ENCODE measurements around the gene HECTD4.

HECTD4 gene

GRCh38 chr12:112381883-112382796 is at the start of gene HECTD4:
HECTD4 (minus strand) TSS chr12:112382431; CDS start chr12:112382128, 303 bp downstream.
- H3K4me1 ChIP-seq, result no peaks in the 10 kb centered on the region
- peaks cover 34% of the 10 kb centered on the region for H3K79me2 ChIP-seq
- H3K27me3 ChIP-seq (ENCODE audit: control insufficient read depth, insufficient read depth, low read length), result no peaks in the 10 kb centered on the region
- H3K4me3 ChIP-seq (ENCODE audit: low read depth, low read length), result peak within 1 kb of the TSS; percentile 68
- TF ChIP-seq CTCF (IDR thresholded peaks at IDR 0.05), result no peak
- peak within 1 kb of the TSS; percentile 93 for H2AFZ ChIP-seq
- H3K9me3 ChIP-seq (ENCODE audit: control insufficient read depth, low read length), result no peaks in the 10 kb centered on the region
- H3K4me2 ChIP-seq (ENCODE audit: low read length), result peak within 1 kb of the TSS; percentile 97
- H3K36me3 ChIP-seq (ENCODE audit: control insufficient read depth, insufficient read depth, low read length), result no peaks in the 10 kb centered on the region
- peak within 1 kb of the TSS; percentile 38 for H3K9ac ChIP-seq
- H3K27ac ChIP-seq, result peak within 1 kb of the TSS; percentile 64

GRCh38 chr12:112431965-112432364 is 49.7 kb upstream of the HECTD4 start:
- H3K36me3 ChIP-seq (ENCODE audit: control insufficient read depth, insufficient read depth, low read length), result no peaks in the 10 kb centered on the region
- no peaks in the 10 kb centered on the region for H3K4me1 ChIP-seq
- no peak overlapping the region for H3K9ac ChIP-seq
- TF ChIP-seq CTCF (IDR thresholded peaks at IDR 0.05), result no peak
- H3K4me3 ChIP-seq (ENCODE audit: low read depth, low read length), result no peak overlapping the region
- no peaks in the 10 kb centered on the region for H3K27me3 ChIP-seq (ENCODE audit: control insufficient read depth, insufficient read depth, low read length)
- H3K27ac ChIP-seq, result no peak overlapping the region
- H3K9me3 ChIP-seq (ENCODE audit: control insufficient read depth, low read length), result no peaks in the 10 kb centered on the region
- H2AFZ ChIP-seq, result no peak overlapping the region
- no peak overlapping the region for H3K4me2 ChIP-seq (ENCODE audit: low read length)
- H3K79me2 ChIP-seq, result peaks cover 30% of the 10 kb centered on the region

- no peaks in the 10 kb centered on the region for H3K36me3 ChIP-seq (ENCODE audit: control insufficient read depth, insufficient read depth, low read length)
- H2AFZ ChIP-seq, result no peak overlapping the region
- H3K4me3 ChIP-seq (ENCODE audit: low read depth, low read length), result no peak overlapping the region
- no peak overlapping the region for H3K4me2 ChIP-seq (ENCODE audit: low read length)
- H3K27me3 ChIP-seq (ENCODE audit: control insufficient read depth, insufficient read depth, low read length), result no peaks in the 10 kb centered on the region
- H3K9me3 ChIP-seq (ENCODE audit: control insufficient read depth, low read length), result no peaks in the 10 kb centered on the region
- TF ChIP-seq CTCF (IDR thresholded peaks at IDR 0.05), result no peak
- no peak overlapping the region for H3K9ac ChIP-seq
- H3K79me2 ChIP-seq, result peaks cover 34% of the 10 kb centered on the region
- H3K27ac ChIP-seq, result no peak overlapping the region
- H3K4me1 ChIP-seq, result no peaks in the 10 kb centered on the region
Measured at GRCh38 chr12:112430929-112431328, 48.7 kb upstream of the HECTD4 start.

GRCh38 chr12:112427760-112428159 is 45.5 kb upstream of the HECTD4 start:
- Histone ChIP-seq H3K4me1 (no peaks in the 10 kb centered on the region), H3K9ac (no peak overlapping the region), H3K9me3 (ENCODE audit: control insufficient read depth, low read length) (no peaks in the 10 kb centered on the region), H3K36me3 (ENCODE audit: control insufficient read depth, insufficient read depth, low read length) (no peaks in the 10 kb centered on the region), H3K4me2 (ENCODE audit: low read length) (no peak overlapping the region), H3K27me3 (ENCODE audit: control insufficient read depth, insufficient read depth, low read length) (no peaks in the 10 kb centered on the region), H2AFZ (no peak overlapping the region), H3K27ac (no peak overlapping the region), H3K79me2 (peaks cover 29% of the 10 kb centered on the region), H3K4me3 (ENCODE audit: low read depth, low read length) (no peak overlapping the region)
- TF ChIP-seq CTCF (IDR thresholded peaks at IDR 0.05), result no peak

All from parathyroid adenoma (tissue), 2 donors.